Activated CD4-positive, alpha-beta T cell treated with anti-CD3 and anti-CD28 coated beads, Interleukin-2, Interleukin-4, amounts not matched to agents 100 ng/mL and 50 ng/mL, durations not matched to agents 16 hours and 8 hours (primary cell): ENCODE data around the gene SUN3.
"Not testable (repeated sequence)": the region's sequence is repeated elsewhere in the genome, so short reads cannot be mapped to it uniquely, and the experiment has no call there.

Experiments used
- DNase-seq: peaks from one replicate; pipeline ENCODE4 v3.0.0-alpha.2; 2020; ENCODE audit warnings: low spot score

The SUN3 gene

DNA sequence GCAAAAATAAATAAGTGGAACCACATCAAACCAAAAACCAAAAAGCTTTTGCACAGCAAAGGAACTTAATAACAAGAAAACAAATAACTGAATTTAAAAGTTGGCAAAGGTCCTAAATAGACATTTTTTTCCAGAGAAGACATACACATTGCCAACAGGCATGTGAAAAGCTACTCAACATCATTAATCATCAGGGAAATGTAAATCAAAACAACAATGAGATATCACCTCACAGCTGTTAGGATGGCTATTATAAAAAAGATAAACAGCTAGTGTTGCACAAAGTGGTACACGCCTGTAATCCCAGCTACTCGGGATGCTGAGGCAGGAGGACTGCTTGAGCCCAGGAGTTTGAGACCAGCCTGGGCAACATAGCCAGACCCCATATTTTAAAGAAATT is 2.2 kb upstream of the SUN3 start:
- DNase-seq, result no peak

DNA sequence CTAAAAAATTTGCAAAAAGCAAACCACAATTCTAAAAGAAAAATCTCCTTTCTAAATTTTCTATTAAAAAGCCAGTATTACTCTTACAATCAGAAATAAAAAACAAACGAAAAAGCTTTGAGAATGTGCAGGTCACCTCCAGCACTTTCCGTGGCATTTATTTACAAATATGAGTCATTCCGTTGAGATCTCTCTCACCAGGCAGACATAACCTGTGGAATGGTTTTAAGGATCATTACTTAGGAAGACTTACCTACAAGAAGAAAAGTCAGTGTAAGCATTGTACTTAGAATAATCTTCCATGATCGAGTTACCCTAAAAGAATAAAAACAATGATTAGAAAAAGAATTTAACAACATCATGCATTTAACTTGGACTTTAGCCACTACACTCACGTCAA is 3.3 kb downstream of the SUN3 start:
- DNase-seq, result no peak

GRCh38 chr7:48017674-48018073 is 11.2 kb downstream of the SUN3 start:
- no peak for DNase-seq

- no peak for DNase-seq
These were observed 12.3 kb downstream of the SUN3 start for GRCh38 chr7:48016641-48017040.

- no peak for DNase-seq
These were observed 17.0 kb downstream of the SUN3 start for GRCh38 chr7:48011951-48012350.

GRCh38 chr7:48011323-48011722 is 17.6 kb downstream of the SUN3 start:
- no peak for DNase-seq

- DNase-seq, result no peak
These were observed 19.0 kb downstream of the SUN3 start for GRCh38 chr7:48009954-48010353.

- DNase-seq, result no peak
These were observed 19.6 kb downstream of the SUN3 start for GRCh38 chr7:48009257-48009656.

DNA sequence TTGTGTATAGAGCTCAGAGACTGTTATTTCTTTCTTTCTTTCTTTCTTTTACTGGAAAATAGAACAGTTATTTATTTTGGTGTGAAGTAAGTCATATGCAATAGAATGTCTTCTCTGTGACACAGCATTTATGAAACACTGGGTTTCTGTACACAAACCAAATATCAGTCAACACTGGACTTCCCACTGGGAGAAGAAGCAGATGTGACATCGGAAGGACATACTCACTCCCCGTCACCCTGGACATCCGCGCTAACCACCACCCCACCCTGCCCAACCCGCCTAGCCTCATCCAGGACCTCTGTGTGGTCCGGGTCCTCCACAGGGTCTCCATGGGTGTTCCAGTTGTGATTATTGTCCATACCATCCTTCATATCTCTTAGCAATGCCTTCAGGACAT is 22.0 kb downstream of the SUN3 start:
- DNase-seq, result no peak

GRCh38 chr7:48004638-48005037 is 24.3 kb downstream of the SUN3 start:
- DNase-seq, result no peak

- DNase-seq, result no peak
These were observed 24.9 kb downstream of the SUN3 start for GRCh38 chr7:48004032-48004431.

DNA sequence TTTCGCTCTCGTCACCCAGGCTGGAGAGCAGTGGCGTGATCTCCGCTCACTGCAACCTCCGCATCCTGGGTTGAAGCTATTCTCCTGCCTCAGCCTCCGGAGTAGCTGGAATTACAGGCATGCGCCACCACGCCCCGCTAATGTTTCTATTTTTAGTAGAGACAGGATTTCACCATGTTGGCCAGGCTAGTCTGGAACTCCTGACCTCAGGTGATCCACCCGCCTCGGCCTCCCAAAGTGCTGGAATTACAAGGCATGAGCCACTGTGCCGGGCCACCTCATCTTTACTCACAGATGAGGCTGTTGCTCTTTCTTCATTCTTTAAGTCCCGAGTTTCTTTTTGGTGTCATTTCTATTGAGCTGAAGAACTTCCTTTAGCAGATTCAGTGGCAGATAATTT is 28.7 kb downstream of the SUN3 start:
- not testable (repeated sequence) for DNase-seq

GRCh38 chr7:47999413-47999812 is 29.5 kb downstream of the SUN3 start:
- DNase-seq, result no peak

DNA sequence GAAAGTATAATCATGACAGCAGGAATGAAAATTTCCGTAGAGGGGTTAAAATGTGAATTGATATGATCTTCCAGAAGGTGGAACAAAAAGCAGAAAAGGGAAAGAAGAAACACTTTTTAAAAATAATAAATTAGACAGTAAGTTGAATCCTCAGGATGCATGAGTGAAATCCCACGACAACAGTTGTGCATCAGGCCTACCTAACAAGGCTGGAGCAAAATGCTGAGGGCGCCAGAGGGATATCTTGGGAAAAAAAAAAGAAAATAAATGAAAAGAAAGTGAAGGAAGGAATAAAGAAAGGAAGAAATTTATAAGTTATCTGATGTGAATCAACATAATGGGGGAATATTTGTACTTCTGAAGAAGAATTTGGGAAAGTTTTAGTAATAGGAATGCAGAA is 36.5 kb downstream of the SUN3 start:
- no peak for DNase-seq

GRCh38 chr7:47991741-47992311 is 37.1 kb downstream of the SUN3 start:
- DNase-seq, result peak; percentile 89

DNA sequence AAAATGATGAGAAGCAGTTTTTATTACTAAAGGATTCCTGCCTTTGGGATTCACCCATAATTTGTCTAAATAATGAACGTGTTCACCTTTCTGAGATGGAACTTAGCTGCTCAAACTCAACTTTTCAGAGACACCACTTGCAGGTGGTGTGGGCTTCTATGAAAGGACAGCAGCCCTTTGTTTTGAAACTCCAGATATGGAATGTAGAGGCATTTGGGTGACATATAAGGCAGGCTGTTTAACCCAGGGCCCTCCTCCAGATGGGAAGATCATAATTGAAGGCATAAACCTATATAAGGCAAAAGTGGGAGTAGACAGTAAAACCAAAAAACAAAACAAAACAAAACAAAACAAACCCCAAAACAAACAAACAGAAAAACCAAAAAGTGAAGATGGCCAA is 37.6 kb downstream of the SUN3 start:
- no peak for DNase-seq

- DNase-seq, result no peak
These were observed 38.3 kb downstream of the SUN3 start for GRCh38 chr7:47990592-47990991.

GRCh38 chr7:47989607-47990400 is 39.1 kb downstream of the SUN3 start:
- DNase-seq, result not testable (repeated sequence)

GRCh38 chr7:47988496-47989386 is 40.2 kb downstream of the SUN3 start:
- no peak for DNase-seq

GRCh38 chr7:47982610-47983009 is 46.3 kb downstream of the SUN3 start:
- DNase-seq, result no peak

DNA sequence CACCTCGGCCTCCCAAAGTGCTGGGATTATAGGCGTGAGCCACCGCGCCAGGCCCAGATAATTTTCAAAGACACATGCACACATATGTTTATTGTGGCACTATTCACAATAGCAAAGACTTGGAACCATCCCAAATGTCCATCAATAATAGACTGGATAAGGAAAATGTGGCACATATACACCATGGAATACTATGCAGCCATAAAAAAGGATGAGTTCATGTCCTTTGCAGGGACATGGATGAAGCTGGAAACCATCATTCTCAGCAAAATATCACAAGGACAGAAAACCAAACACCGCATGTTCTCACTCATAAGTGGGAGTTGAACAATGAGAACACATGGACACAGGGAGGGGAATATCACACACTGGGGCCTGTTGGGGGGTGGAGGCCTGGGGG is 48.3 kb downstream of the SUN3 start:
- DNase-seq, result not testable (repeated sequence)

GRCh38 chr7:47979832-47980181 is 49.1 kb downstream of the SUN3 start:
- no peak for DNase-seq
